Measurements from ENCODE around the gene POLR2C. TPM values are rescaled to one million over a fixed set of nuclear protein-coding genes. Genes with fewer than 3 reads are reported as not detected.

The POLR2C gene
- polyA plus RNA-seq, 1 donor from 2014 or later: 28.3 TPM

- Mint-ChIP-seq H3K4me1 (peaks cover 0 to 3% (median 0%) of the 10 kb centered on the region in 3 donors), H3K36me3 (no peaks in the 10 kb centered on the region), H3K9me3 (no peaks in the 10 kb centered on the region), H3K4me3 (no peak overlapping the region), H3K27me3 (peaks cover 17% of the 10 kb centered on the region), H3K27ac (no peak overlapping the region)
Observed at GRCh38 chr16:57500578-57501111, 38.2 kb downstream of the POLR2C start.

- Mint-ChIP-seq H3K36me3 (no peaks in the 10 kb centered on the region), H3K9me3 (no peaks in the 10 kb centered on the region), H3K4me1 (peaks cover 0 to 3% (median 0%) of the 10 kb centered on the region in 3 donors), H3K27me3 (peaks cover 19% of the 10 kb centered on the region), H3K27ac (no peak overlapping the region), H3K4me3 (no peak overlapping the region)
Observed at GRCh38 chr16:57501492-57501891, 39.0 kb downstream of the POLR2C start.

- no peaks in the 10 kb centered on the region for H3K36me3 Mint-ChIP-seq
- peaks cover 21% of the 10 kb centered on the region for H3K27me3 Mint-ChIP-seq
- H3K4me3 Mint-ChIP-seq: no peak overlapping the region
- peaks cover 0 to 3% (median 0%) of the 10 kb centered on the region in 3 donors for H3K4me1 Mint-ChIP-seq
- H3K27ac Mint-ChIP-seq: no peak overlapping the region
- no peaks in the 10 kb centered on the region for H3K9me3 Mint-ChIP-seq
Observed at GRCh38 chr16:57502048-57502775, 39.7 kb downstream of the POLR2C start.

GRCh38 chr16:57503366-57503765 is 40.9 kb downstream of the POLR2C start:
- H3K36me3 Mint-ChIP-seq: no peaks in the 10 kb centered on the region
- H3K4me3 Mint-ChIP-seq: no peak overlapping the region
- no peak overlapping the region for H3K27ac Mint-ChIP-seq
- no peaks in the 10 kb centered on the region for H3K9me3 Mint-ChIP-seq
- H3K27me3 Mint-ChIP-seq: peaks cover 22% of the 10 kb centered on the region
- peaks cover 0 to 3% (median 0%) of the 10 kb centered on the region in 3 donors for H3K4me1 Mint-ChIP-seq

- Mint-ChIP-seq H3K4me1 (peaks cover 0 to 3% (median 0%) of the 10 kb centered on the region in 3 donors), H3K9me3 (no peaks in the 10 kb centered on the region), H3K36me3 (no peaks in the 10 kb centered on the region), H3K27ac (no peak overlapping the region), H3K27me3 (peaks cover 22% of the 10 kb centered on the region), H3K4me3 (peak overlapping the region in 1 of 4 donors; percentile 37)
Observed at GRCh38 chr16:57504001-57504400, 41.5 kb downstream of the POLR2C start.

GRCh38 chr16:57504491-57504890 is 42.0 kb downstream of the POLR2C start:
- Mint-ChIP-seq H3K9me3 (no peaks in the 10 kb centered on the region), H3K27me3 (peaks cover 22% of the 10 kb centered on the region), H3K36me3 (no peaks in the 10 kb centered on the region), H3K4me1 (peaks cover 0 to 3% (median 0%) of the 10 kb centered on the region in 3 donors), H3K4me3 (peak overlapping the region in 1 of 4 donors; percentile 37), H3K27ac (no peak overlapping the region)

- no peak overlapping the region for H3K4me3 Mint-ChIP-seq
- peaks cover 22% of the 10 kb centered on the region for H3K27me3 Mint-ChIP-seq
- peaks cover 0 to 3% (median 0%) of the 10 kb centered on the region in 3 donors for H3K4me1 Mint-ChIP-seq
- no peaks in the 10 kb centered on the region for H3K36me3 Mint-ChIP-seq
- no peak overlapping the region for H3K27ac Mint-ChIP-seq
- no peaks in the 10 kb centered on the region for H3K9me3 Mint-ChIP-seq
Observed at GRCh38 chr16:57505169-57505568, 42.7 kb downstream of the POLR2C start.

GRCh38 chr16:57507136-57508034 is 44.9 kb downstream of the POLR2C start:
- H3K27ac Mint-ChIP-seq: no peak overlapping the region
- H3K9me3 Mint-ChIP-seq: no peaks in the 10 kb centered on the region
- H3K4me3 Mint-ChIP-seq: peak overlapping the region in 1 of 4 donors; percentile 39
- H3K36me3 Mint-ChIP-seq: peaks cover 2% of the 10 kb centered on the region
- H3K27me3 Mint-ChIP-seq: peaks cover 22% of the 10 kb centered on the region
- H3K4me1 Mint-ChIP-seq: peaks cover 0 to 1% (median 0%) of the 10 kb centered on the region in 3 donors

- H3K4me3 Mint-ChIP-seq: no peak overlapping the region
- H3K36me3 Mint-ChIP-seq: peaks cover 2% of the 10 kb centered on the region
- no peak overlapping the region for H3K27ac Mint-ChIP-seq
- no peaks in the 10 kb centered on the region for H3K9me3 Mint-ChIP-seq
- H3K27me3 Mint-ChIP-seq: peaks cover 21% of the 10 kb centered on the region
- peaks cover 0 to 1% (median 0%) of the 10 kb centered on the region in 3 donors for H3K4me1 Mint-ChIP-seq
Observed at GRCh38 chr16:57508035-57508425, 45.6 kb downstream of the POLR2C start.

GRCh38 chr16:57509231-57509923 is 46.9 kb downstream of the POLR2C start:
- Mint-ChIP-seq H3K4me3 (no peak overlapping the region), H3K27ac (no peak overlapping the region), H3K4me1 (no peaks in the 10 kb centered on the region), H3K9me3 (no peaks in the 10 kb centered on the region), H3K27me3 (peaks cover 15% of the 10 kb centered on the region), H3K36me3 (peaks cover 2% of the 10 kb centered on the region)

- Mint-ChIP-seq H3K9me3 (no peaks in the 10 kb centered on the region), H3K4me1 (no peaks in the 10 kb centered on the region), H3K4me3 (no peak overlapping the region), H3K27ac (no peak overlapping the region), H3K36me3 (peaks cover 2% of the 10 kb centered on the region), H3K27me3 (peaks cover 9% of the 10 kb centered on the region)
Observed at GRCh38 chr16:57510016-57510871, 47.8 kb downstream of the POLR2C start.

GRCh38 chr16:57512296-57513001 is 50.0 kb downstream of the POLR2C start:
- H3K36me3 Mint-ChIP-seq: peaks cover 6% of the 10 kb centered on the region
- no peaks in the 10 kb centered on the region for H3K9me3 Mint-ChIP-seq
- peak overlapping the region in 1 of 4 donors; percentile 47 for H3K4me3 Mint-ChIP-seq
- H3K4me1 Mint-ChIP-seq: no peaks in the 10 kb centered on the region
- H3K27me3 Mint-ChIP-seq: no peaks in the 10 kb centered on the region
- no peak overlapping the region for H3K27ac Mint-ChIP-seq

- Mint-ChIP-seq H3K27ac (no peak overlapping the region), H3K4me1 (peaks cover 0 to 2% (median 0%) of the 10 kb centered on the region in 3 donors), H3K36me3 (peaks cover 6% of the 10 kb centered on the region), H3K9me3 (no peaks in the 10 kb centered on the region), H3K4me3 (no peak overlapping the region), H3K27me3 (no peaks in the 10 kb centered on the region)
Observed at GRCh38 chr16:57513371-57514102, 51.1 kb downstream of the POLR2C start.

Measured in IgD-negative memory B cell (primary cell).